Psoas muscle (tissue), 8 donors: ENCODE measurements around the gene SLC2A13. TPM values are rescaled to one million over a fixed set of nuclear protein-coding genes. Genes with fewer than 3 reads are reported as not detected.
"Not testable (repeated sequence)": the region's sequence is repeated elsewhere in the genome, so short reads cannot be mapped to it uniquely, and the experiment has no call there.

Source experiments
- ATAC-seq, 4 donors: fragments of 200-7000 bp; cut with Tn5 transposase; one replicate each; pipeline ENCODE4 v1.9.1; 2020; ENCODE audit warnings: moderate library complexity in 3 of 4, mild to moderate bottlenecking in 2 of 4
- DNase-seq, 2 donors: peaks; one replicate each; pipeline ENCODE4 v3.0.0-alpha.2; 2020
- H3K27ac ChIP-seq: fragments of 200-600 bp; one replicate; pipeline ENCODE4 v1.8.0; 2022
- H3K27me3 ChIP-seq, 3 donors: fragments of 200-600 bp in 1 of 3; one replicate each; pipeline versions ENCODE4 v1.6.1 to v1.8.0; 2013 to 2022; ENCODE audit warnings: low read length in 2 of 3, mild to moderate bottlenecking in 2 of 3, moderate library complexity in 1 of 3; ENCODE audit not compliant: insufficient read depth in 3 of 3
- H3K36me3 ChIP-seq, 2 donors: fragments of 200-600 bp in 1 of 2; one replicate each; pipeline versions ENCODE4 v1.6.1 to v1.8.0; 2013 to 2022; ENCODE audit warnings: low read depth in 1 of 2, mild to moderate bottlenecking in 1 of 2, moderate library complexity in 1 of 2; ENCODE audit not compliant: insufficient read depth in 1 of 2
- H3K4me1 ChIP-seq: fragments of 200-600 bp; one replicate; pipeline ENCODE4 v1.8.0; 2022
- H3K4me3 ChIP-seq: fragments of 200-600 bp; one replicate; pipeline ENCODE4 v1.8.0; 2022; ENCODE audit warnings: mild to moderate bottlenecking
- H3K9me3 ChIP-seq: fragments of 200-600 bp; one replicate; pipeline ENCODE4 v1.8.0; 2022
- CTCF ChIP-seq: fragments of 200-600 bp; IDR thresholded peaks from one replicate; pipeline ENCODE4 v1.8.0; 2022; ENCODE audit warnings: antibody characterized with exemption
- WGBS, 3 donors: extraction: QIAGEN DNeasy Blood & Tissue Kit; methylation state at CpG; one replicate each; pipeline versions ENCODE4 v1.1.6 to v1.1.7; 2013; 5-methylcytosine and 5-hydroxymethylcytosine counted together
- intact Hi-C, 2 donors: fragments of 100-400 bp; cut with DNase I; formaldehyde crosslinking; loops; one replicate each; pipeline versions ENCODE4 v1.11.0 to v1.14.2; 2022
- polyA plus RNA-seq, 3 donors: library from polyadenylated mRNA; stranded (reverse); fragments of 200-250 nt; gene quantifications; one replicate each; pipeline ENCODE4 v1.2.3, GENCODE V29; 2013
- total RNA-seq, 4 donors: library from RNA; stranded (reverse); fragmentation: NEBNext Ultra II Directional in 2 of 4; extraction: Animal tissue kit (Norgen Biotek cat#: 25700) in 2 of 4; gene quantifications; one replicate each; pipeline versions ENCODE4 v1.2.1 to v1.2.4, GENCODE V29; 2021 to 2023
- donor health status: healthy with polysubstance abuse.
- donor health status: DM: no; HTN: no; CAD: no; lungs with moderate emphysema.
- donor health status: Bipolar disorder and iron deficiency.
- donor health status: healthy.
- donor health status: DM: yes; HTN: yes; CAD: no.
- donor health status: DM: no; HTN: no; CAD: no.
- donor health status: DM: no; HTN: no; CAD: no.
- donor health status: DM: yes; HTN: yes; CAD: no.

SLC2A13 gene
- total and polyA plus RNA-seq, 7 donors, result 0.39 to 1.7 (median 0.95) TPM

- H3K27ac ChIP-seq, result no peak overlapping the region
- TF ChIP-seq CTCF, result no peak
- no peaks in the 10 kb centered on the region for H3K9me3 ChIP-seq
- no peak overlapping the region for H3K4me3 ChIP-seq
- WGBS, 3 donors, result 67 to 77% (median 75%) methylated on average over 3 of the region's 3 CpGs
- H3K4me1 ChIP-seq, result no peaks in the 10 kb centered on the region
- peaks cover 0 to 4% of the 10 kb centered on the region in 2 donors for H3K36me3 ChIP-seq
- H3K27me3 ChIP-seq, result no peaks in the 10 kb centered on the region
- ATAC-seq, result no peak
- no peak for DNase-seq
- intact Hi-C loops, result no loop called here
Measured at GRCh38 chr12:39824505-39825212, 281.2 kb downstream of the SLC2A13 start.

- no peak for DNase-seq
- no peak overlapping the region for H3K4me3 ChIP-seq
- H3K27ac ChIP-seq, result no peak overlapping the region
- H3K36me3 ChIP-seq, result no peaks in the 10 kb centered on the region
- intact Hi-C loops, result no loop called here
- no peaks in the 10 kb centered on the region for H3K27me3 ChIP-seq
- no peaks in the 10 kb centered on the region for H3K9me3 ChIP-seq
- ATAC-seq, result no peak
- H3K4me1 ChIP-seq, result no peaks in the 10 kb centered on the region
- no peak for TF ChIP-seq CTCF
Measured at GRCh38 chr12:39816671-39817185, 289.2 kb downstream of the SLC2A13 start.

- DNase-seq (no peak), ATAC-seq (no peak)
- intact Hi-C loops, result no loop called here
- Histone ChIP-seq H3K27ac (no peak overlapping the region), H3K4me1 (no peaks in the 10 kb centered on the region), H3K9me3 (no peaks in the 10 kb centered on the region), H3K27me3 (no peaks in the 10 kb centered on the region), H3K4me3 (no peak overlapping the region), H3K36me3 (no peaks in the 10 kb centered on the region)
- no peak for TF ChIP-seq CTCF
- WGBS, 3 donors, result 94 to 97% (median 95%) methylated on average over 2 of the region's 2 CpGs
Measured at GRCh38 chr12:39815746-39816145, 290.1 kb downstream of the SLC2A13 start.

- ATAC-seq (no peak), DNase-seq (no peak)
- Histone ChIP-seq H3K4me3 (no peak overlapping the region), H3K27me3 (no peaks in the 10 kb centered on the region), H3K9me3 (peaks cover 10% of the 10 kb centered on the region), H3K36me3 (no peaks in the 10 kb centered on the region), H3K4me1 (no peaks in the 10 kb centered on the region), H3K27ac (no peak overlapping the region)
- intact Hi-C loops, result no loop called here
- 48 to 99% (median 67%) methylated on average over 2 of the region's 2 CpGs for WGBS, 3 donors
- no peak for TF ChIP-seq CTCF
Measured at GRCh38 chr12:39814626-39815025, 291.3 kb downstream of the SLC2A13 start.

- no peak for TF ChIP-seq CTCF
- H3K36me3 ChIP-seq, result no peaks in the 10 kb centered on the region
- H3K9me3 ChIP-seq, result peaks cover 12% of the 10 kb centered on the region
- intact Hi-C loops, result no loop called here
- ATAC-seq (no peak), DNase-seq (no peak)
- WGBS, 3 donors, result 52 to 60% (median 53%) methylated on average over 5 of the region's 5 CpGs
- no peaks in the 10 kb centered on the region for H3K27me3 ChIP-seq
- H3K4me3 ChIP-seq, result no peak overlapping the region
- no peak overlapping the region for H3K27ac ChIP-seq
- H3K4me1 ChIP-seq, result no peaks in the 10 kb centered on the region
Measured at GRCh38 chr12:39813776-39814175, 292.1 kb downstream of the SLC2A13 start.

GRCh38 chr12:39812456-39812855 is 293.4 kb downstream of the SLC2A13 start:
- intact Hi-C loops, H3K36me3 ChIP-seq, H3K4me1 ChIP-seq, ATAC-seq, H3K27me3 ChIP-seq, H3K4me3 ChIP-seq, H3K27ac ChIP-seq: not testable (repeated sequence)
- peak in 1 of 2 donors; percentile 19 for DNase-seq
- peaks cover 12% of the 10 kb centered on the region for H3K9me3 ChIP-seq
- WGBS, 3 donors, result 94 to 98% (median 97%) methylated on average over 10 of the region's 10 CpGs
